HepG2 (cell line): Measurements from ENCODE around the gene ADARB1. TPM values are rescaled to one million over a fixed set of nuclear protein-coding genes. Genes with fewer than 3 reads are reported as not detected.

Source experiments
- ATAC-seq: fragments of 200-7000 bp; cut with Tn5 transposase; 3 replicates; pipeline ENCODE4 v1.9.1; 2020; ENCODE audit warnings: mild to moderate bottlenecking, moderate library complexity
- BruUV-seq: library from RNA; stranded (reverse); fragments of 400-500 nt; replicated peaks from 2 replicates; lab custom pipeline; 2021; lab: Mats Ljungman, UMichigan
- CTCF ChIA-PET: fragments of 300-600 bp; formaldehyde crosslinking; extraction: SDS; loops from one replicate; lab custom pipeline; 2021; ENCODE audit warnings: low total read pairs, inconsistent platforms, low intra/inter-chr PET ratio; lab: Yijun Ruan, JAX
- POLR2A ChIA-PET: fragments of 350-600 bp; sonication (Branson Sonifier 250); formaldehyde crosslinking; loops from one replicate; lab custom pipeline; 2020; ENCODE audit warnings: antibody characterized with exemption, inconsistent platforms; lab: Yijun Ruan, JAX
- DNase-seq: peaks from one replicate; pipeline ENCODE4 v3.0.0-alpha.2; 2015; ENCODE audit warnings: low spot score
- FAIRE-seq: peaks from 3 replicates; lab custom pipeline; 2011; peaks lifted over from hg19 to GRCh38; lab: Jason Lieb, UNC
- H2AFZ ChIP-seq: one replicate; pipeline ENCODE4 v1.6.1; 2011; ENCODE audit warnings: low read length, inconsistent platforms
- H3K27ac ChIP-seq: fragments of 300-600 bp; 3 replicates; pipeline ENCODE4 v1.8.0; 2011; ENCODE audit warnings: mixed run types, mild to moderate bottlenecking, mixed read lengths, low read length, inconsistent platforms; ENCODE audit not compliant: insufficient read depth; ENCODE audit errors: extremely low read length
- H3K27me3 ChIP-seq, 2 experiments: fragments of 200-600 bp in 1 of 2; 2 replicates in 1 of 2; 3 replicates in 1 of 2; pipeline versions ENCODE4 v1.6.0 to v1.8.0; 2011; ENCODE audit warnings: low read length in 2 of 2, mild to moderate bottlenecking in 2 of 2, moderate library complexity in 2 of 2, inconsistent platforms in 1 of 2; ENCODE audit not compliant: insufficient read depth in 2 of 2, control insufficient read depth in 1 of 2
- H3K36me3 ChIP-seq, 2 experiments: fragments of 200-600 bp in 1 of 2; replicated peaks in 1 of 2; 2 replicates in 1 of 2; 3 replicates in 1 of 2; pipeline versions ENCODE4 v1.5.1 to v1.8.0; 2011; ENCODE audit warnings: low read length in 2 of 2, inconsistent platforms in 1 of 2; ENCODE audit not compliant: insufficient read depth in 2 of 2, control insufficient read depth in 1 of 2
- H3K4me1 ChIP-seq: 2 replicates; pipeline ENCODE4 v1.5.1; 2012; ENCODE audit warnings: low read length, inconsistent platforms; ENCODE audit not compliant: insufficient read depth
- H3K4me2 ChIP-seq: 2 replicates; pipeline ENCODE4 v1.6.0; 2011; ENCODE audit warnings: low read depth, low read length, inconsistent platforms
- H3K4me3 ChIP-seq, 3 experiments: fragments of 200-600 bp in 1 of 3; sonication (generic), shearing (Covaris generic) in 1 of 3; replicated peaks in 1 of 3; 2 replicates each; pipeline ENCODE4 v1.5.1; 2011 to 2016; ENCODE audit warnings: low read length in 3 of 3, inconsistent platforms in 2 of 3, low read depth in 2 of 3, mild to moderate bottlenecking in 2 of 3, control low read depth in 1 of 3, mixed read lengths in 1 of 3; ENCODE audit not compliant: insufficient read depth in 1 of 3
- H3K79me2 ChIP-seq: one replicate; pipeline ENCODE4 v1.6.1; 2011; ENCODE audit warnings: low read length, inconsistent platforms; ENCODE audit not compliant: insufficient read depth
- H3K9ac ChIP-seq: 2 replicates; pipeline ENCODE4 v1.6.0; 2011; ENCODE audit warnings: mild to moderate bottlenecking, low read depth, low read length, inconsistent platforms; ENCODE audit not compliant: insufficient read depth
- H3K9me3 ChIP-seq: 2 replicates; pipeline ENCODE4 v1.5.1; 2012; ENCODE audit warnings: mild to moderate bottlenecking, low read length
- H4K20me1 ChIP-seq: 2 replicates; pipeline ENCODE4 v1.6.0; 2011; ENCODE audit warnings: inconsistent platforms, mild to moderate bottlenecking, low read length, moderate library complexity; ENCODE audit not compliant: insufficient read depth
- ARNTL ChIP-seq: sonication (generic); formaldehyde crosslinking; IDR thresholded peaks from 2 replicates; pipeline ENCODE4 v1.4.0; 2020; ENCODE audit warnings: mild to moderate bottlenecking, missing genetic modification reagents
- CHD4 ChIP-seq: fragments of 200-600 bp; sonication (generic); IDR thresholded peaks from 2 replicates; pipeline ENCODE4 v1.7.0; 2017; ENCODE audit warnings: mild to moderate bottlenecking, low read length, borderline replicate concordance
- GPN1 ChIP-seq: sonication (generic); formaldehyde crosslinking; IDR thresholded peaks from 2 replicates; pipeline ENCODE4 v1.5.1; 2020; ENCODE audit warnings: missing genetic modification reagents, borderline replicate concordance
- MAFK ChIP-seq, 2 experiments: IDR thresholded peaks in 1 of 2; conservative IDR thresholded peaks in 1 of 2; 2 replicates each; pipeline ENCODE4 v1.6.1; 2011; ENCODE audit warnings: improper control_type of control experiment in 2 of 2, low read length in 2 of 2
- REST ChIP-seq, 2 experiments: IDR thresholded peaks; 2 replicates each; pipeline ENCODE4 v1.6.1; 2011 to 2012; ENCODE audit warnings: low read length in 2 of 2, borderline replicate concordance in 1 of 2, low read depth in 1 of 2, mild to moderate bottlenecking in 1 of 2, moderate library complexity in 1 of 2
- TRIM24 ChIP-seq: sonication (generic); formaldehyde crosslinking; IDR thresholded peaks from 2 replicates; pipeline ENCODE4 v1.8.0; 2022; ENCODE audit warnings: mild to moderate bottlenecking, missing genetic modification reagents
- ZNF274 ChIP-seq: sonication (generic); formaldehyde crosslinking; IDR thresholded peaks from 2 replicates; pipeline ENCODE4 v1.5.1; 2020; ENCODE audit warnings: mild to moderate bottlenecking, missing genetic modification reagents
- ZNF34 ChIP-seq: sonication (generic); formaldehyde crosslinking; IDR thresholded peaks from 2 replicates; pipeline ENCODE4 v1.4.0; 2020; ENCODE audit warnings: mild to moderate bottlenecking, missing genetic modification reagents, borderline replicate concordance
- ZNF577 ChIP-seq: sonication (generic); formaldehyde crosslinking; IDR thresholded peaks from 2 replicates; pipeline ENCODE4 v1.4.0; 2020; ENCODE audit warnings: mild to moderate bottlenecking, low read depth, missing genetic modification reagents, borderline replicate concordance
- ZNF768 ChIP-seq: sonication (generic); formaldehyde crosslinking; IDR thresholded peaks from 2 replicates; pipeline ENCODE4 v1.4.0; 2020; ENCODE audit warnings: missing genetic modification reagents
- ZNF776 ChIP-seq: sonication (generic); formaldehyde crosslinking; IDR thresholded peaks from 2 replicates; pipeline ENCODE4 v1.4.0; 2020; ENCODE audit warnings: mild to moderate bottlenecking, missing genetic modification reagents
- WGBS: methylation state at CpG from one replicate; pipeline ENCODE4 v1.1.6; 2017; ENCODE audit warnings: low lambda C conversion rate; 5-methylcytosine and 5-hydroxymethylcytosine counted together
- in situ Hi-C: cut with HindIII; loops from 2 replicates; pipeline ENCODE4 v1.10.0; 2017; ENCODE audit warnings: low pct_unique_long_range_greater_than_20kb; ENCODE audit not compliant: extremely low pct_ligation_motif_present
- intact Hi-C: fragments of 100-400 bp; cut with micrococcal nuclease; formaldehyde crosslinking; loops from one replicate; pipeline ENCODE4 v1.10.0; 2022; ENCODE audit not compliant: unreplicated experiment
- polyA plus RNA-seq, 8 experiments: library from polyadenylated mRNA; depleted of rRNA in 3 of 8; stranded (reverse) in 7 of 8; unstranded in 1 of 8; fragments of >200 nt; fragmentation: Illumina TruSeq in 4 of 8; extraction: Trizol in 4 of 8; gene quantifications; 2 replicates each; pipeline versions ENCODE4 v1.2.1 to v1.2.3, GENCODE V29; 2011 to 2016; ENCODE audit warnings: low read depth in 4 of 8, missing spikeins in 1 of 8, mixed read lengths in 1 of 8; ENCODE audit not compliant: insufficient read depth in 1 of 8
- total RNA-seq, 5 experiments: library from RNA; depleted of rRNA; stranded (reverse); fragments of >200 nt; fragmentation: Illumina TruSeq; extraction: Trizol; gene quantifications; 2 replicates each; pipeline ENCODE4 v1.2.3, GENCODE V29; 2016; ENCODE audit warnings: low read depth in 1 of 5

The ADARB1 gene
- total and polyA plus RNA-seq, 2 of the 13 experiments (the other 11 are each of a cell fraction or from before 2014, with no cell fraction given), result 6.6 to 10.0 TPM

GRCh38 chr21:45184869-45185268 is 110.5 kb downstream of the ADARB1 start (continued):
- TF ChIP-seq REST (IDR thresholded peaks at IDR 0.05; ENCODE audit: borderline replicate concordance in 1 of 2, low read depth in 1 of 2, low read length in 2 of 2) (no peak), ZNF768 (CRISPR knock-in tag) (no peak), GPN1 (CRISPR knock-in tag) (no peak), ZNF776 (CRISPR knock-in tag) (no peak), ZNF274 (CRISPR knock-in tag) (no peak)

GRCh38 chr21:45186709-45187108 is 112.3 kb downstream of the ADARB1 start:
- WGBS, result 97% methylated on average over 1 of the region's 1 CpG
- POLR2A ChIA-PET, result no interaction called here
- no peaks in the 10 kb centered on the region for H4K20me1 ChIP-seq
- no peaks in the 10 kb centered on the region for H3K4me1 ChIP-seq
- H3K27me3 ChIP-seq, result no peaks in the 10 kb centered on the region
- H2AFZ ChIP-seq, result no peak overlapping the region
- no peak for TF ChIP-seq ZNF34 (CRISPR knock-in tag)
- no peak for TF ChIP-seq MAFK (conservative IDR thresholded peaks at IDR 0.05 in 1 of 2, IDR thresholded peaks at IDR 0.05 in 1 of 2; ENCODE audit: low read length in 2 of 2)
- peak; percentile 78; the same call in 1 of the 2 replicates for TF ChIP-seq CHD4
- no peak for TF ChIP-seq ZNF577 (CRISPR knock-in tag)
- TF ChIP-seq TRIM24 (CRISPR knock-in tag), result no peak
- no peak for TF ChIP-seq ARNTL (CRISPR knock-in tag)
- TF ChIP-seq, all 625 proteins: peak for 1
- DNase-seq (no peak), ATAC-seq (no peak), FAIRE-seq (no peak)
- in situ Hi-C loops, result no loop called here
- H3K36me3 ChIP-seq, result peaks cover 2 to 19% of the 10 kb centered on the region in 2 experiments; a peak in 4 of 5 replicates
- no peak overlapping the region for H3K27ac ChIP-seq
- intact Hi-C loops, result no loop called here
- peaks cover 29% of the 10 kb centered on the region for H3K9me3 ChIP-seq
- no peak overlapping the region for H3K9ac ChIP-seq
- BruUV-seq, result no TSS peak
- CTCF ChIA-PET, result no interaction called here
- no peaks in the 10 kb centered on the region for H3K79me2 ChIP-seq
- no peak overlapping the region for H3K4me3 ChIP-seq
- no peak overlapping the region for H3K4me2 ChIP-seq
